ENCODE results near the gene GABRP. TPM values are rescaled to one million over a fixed set of nuclear protein-coding genes. Genes with fewer than 3 reads are reported as not detected.

Gene GABRP, protein sequence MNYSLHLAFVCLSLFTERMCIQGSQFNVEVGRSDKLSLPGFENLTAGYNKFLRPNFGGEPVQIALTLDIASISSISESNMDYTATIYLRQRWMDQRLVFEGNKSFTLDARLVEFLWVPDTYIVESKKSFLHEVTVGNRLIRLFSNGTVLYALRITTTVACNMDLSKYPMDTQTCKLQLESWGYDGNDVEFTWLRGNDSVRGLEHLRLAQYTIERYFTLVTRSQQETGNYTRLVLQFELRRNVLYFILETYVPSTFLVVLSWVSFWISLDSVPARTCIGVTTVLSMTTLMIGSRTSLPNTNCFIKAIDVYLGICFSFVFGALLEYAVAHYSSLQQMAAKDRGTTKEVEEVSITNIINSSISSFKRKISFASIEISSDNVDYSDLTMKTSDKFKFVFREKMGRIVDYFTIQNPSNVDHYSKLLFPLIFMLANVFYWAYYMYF
- not detected in 2 replicates for total RNA-seq

DNA sequence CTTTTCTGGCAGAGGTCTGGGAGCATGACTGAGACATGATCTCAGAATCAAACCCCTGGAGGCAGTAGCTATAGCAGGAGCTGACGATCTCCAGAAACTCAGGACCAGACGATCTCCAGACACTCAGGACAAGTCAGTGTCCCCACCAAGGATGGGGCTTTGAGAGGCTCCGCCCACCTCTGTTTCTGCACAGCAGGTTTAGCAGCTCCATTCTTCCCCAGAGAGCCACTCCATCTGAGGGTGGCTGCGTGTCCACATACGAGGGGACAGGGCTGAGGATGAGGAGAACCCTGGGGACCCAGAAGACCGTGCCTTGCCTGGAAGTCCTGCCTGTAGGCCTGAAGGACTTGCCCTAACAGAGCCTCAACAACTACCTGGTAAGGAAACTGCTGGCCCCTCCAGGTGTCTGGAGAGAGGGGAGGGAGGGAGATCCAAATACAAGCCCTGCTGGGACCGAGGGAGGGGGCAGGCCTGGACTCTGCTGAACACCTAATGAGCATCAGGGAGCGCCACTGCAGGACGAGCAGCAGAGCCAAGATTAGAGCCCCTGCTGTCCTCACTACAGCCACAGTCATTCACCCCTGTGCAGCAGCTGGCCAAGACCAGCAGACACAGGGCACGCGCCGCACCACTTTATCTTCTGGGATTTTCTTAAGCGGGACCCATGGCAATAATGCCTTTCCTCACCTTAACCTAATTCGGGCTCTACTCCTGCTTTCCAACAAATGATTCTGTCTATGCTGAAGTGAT is at the start of gene GABRP:
Gene GABRP, plus strand, starts transcription at position 228 of the 750 bp plus-strand sequence. CDS start 4,891 bp downstream, outside the sequence.

DNA sequence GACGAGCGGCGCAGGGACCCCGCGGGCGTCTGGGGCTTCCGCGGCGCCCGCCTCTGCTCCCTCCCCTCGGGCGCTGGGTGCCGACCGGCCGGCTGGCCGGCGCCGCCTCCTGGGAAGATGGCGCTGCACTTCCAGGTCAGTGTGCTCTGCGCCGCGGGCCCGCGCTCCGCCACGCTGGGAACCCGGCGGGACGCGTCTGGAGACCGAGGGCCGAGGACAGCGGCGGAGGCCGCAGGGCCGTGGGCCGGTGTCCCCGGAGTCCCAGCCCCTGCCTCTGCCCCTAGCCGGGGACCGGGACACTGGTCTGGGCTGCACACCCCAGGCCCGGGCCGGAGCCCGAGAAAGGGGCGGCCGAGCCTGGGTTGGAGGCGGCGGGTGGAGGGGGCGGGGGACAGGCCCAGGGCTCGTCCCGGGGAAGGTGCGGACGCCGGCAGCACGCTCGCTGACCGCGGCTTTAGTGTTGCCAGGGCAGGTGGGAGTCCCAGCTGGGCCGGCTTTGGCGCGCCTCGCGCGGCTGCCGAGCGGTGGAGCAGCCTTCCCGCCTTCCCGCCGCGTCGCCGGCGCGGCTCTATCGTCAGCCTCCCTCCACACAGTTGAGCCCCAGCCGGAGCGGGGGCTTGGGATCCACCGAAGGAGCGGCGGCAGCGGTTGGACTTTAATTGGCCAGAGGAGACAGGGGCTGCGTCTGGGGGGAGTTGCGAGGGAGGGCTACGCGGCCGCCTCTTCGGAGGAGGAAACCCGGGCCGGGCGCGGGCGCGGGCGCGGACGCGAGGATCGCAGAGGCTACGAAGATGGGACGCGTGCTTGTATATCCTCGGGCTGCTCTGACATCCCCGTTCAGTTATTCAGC is 78.6 kb downstream of the GABRP start, which contains the start of gene RANBP17:
Gene RANBP17, plus strand, starts transcription at position 102 of the 850 bp plus-strand sequence.

Other genes starting within 250 kb of the GABRP start
- 7.2 and 12.9 TPM in 2 replicates for gene RANBP17, start 78.3 kb downstream of the GABRP start, total RNA-seq

Data from bronchial smooth muscle cell (primary cell).